Tibial nerve (tissue), 4 donors: ENCODE measurements around the gene NT5C3B.

Experiments
- CTCF ChIP-seq, 5 experiments: fragments of 200-600 bp in 3 of 5; fragments of 450-650 bp in 2 of 5; sonication (generic) in 3 of 5; IDR thresholded peaks; one replicate each; pipeline ENCODE4 v1.5.1; 2016 to 2019; ENCODE audit warnings: antibody characterized with exemption in 5 of 5, mild to moderate bottlenecking in 3 of 5, moderate library complexity in 2 of 5
- EP300 ChIP-seq, 2 donors: sonication (generic); formaldehyde crosslinking; IDR thresholded peaks; one replicate each; pipeline ENCODE4 v1.6.1; 2017; ENCODE audit warnings: antibody characterized with exemption in 2 of 2, mild to moderate bottlenecking in 1 of 2

- no peak for TF ChIP-seq EP300 (IDR thresholded peaks at IDR 0.05)
- no peak for TF ChIP-seq CTCF (IDR thresholded peaks at IDR 0.05)
These were observed 34.1 kb upstream of the NT5C3B start for GRCh38 chr17:41870097-41870496.
